Fibroblast of lung (primary cell): ENCODE results near the gene TBX4. TPM values are rescaled to one million over a fixed set of nuclear protein-coding genes. Genes with fewer than 3 reads are reported as not detected.

Experiments
- DNase-seq, 2 donors: peaks; one replicate each; pipeline versions ENCODE4 v3.0.0 to v3.0.0-alpha.2; 2010; ENCODE audit warnings: low read depth in 2 of 2
- H2AFZ ChIP-seq: 2 replicates; pipeline ENCODE4 v1.5.1; 2012; ENCODE audit warnings: low read length, control low read depth, inconsistent platforms
- H3K27ac ChIP-seq: 2 replicates; pipeline ENCODE4 v1.5.1; 2011; ENCODE audit warnings: low read length, control low read depth; ENCODE audit not compliant: insufficient read depth
- H3K27me3 ChIP-seq: 2 replicates; pipeline ENCODE4 v1.5.1; 2011; ENCODE audit warnings: mild to moderate bottlenecking, low read length; ENCODE audit not compliant: control insufficient read depth, insufficient read depth
- H3K36me3 ChIP-seq: 2 replicates; pipeline ENCODE4 v1.5.1; 2011; ENCODE audit warnings: low read length; ENCODE audit not compliant: control insufficient read depth, insufficient read depth
- H3K4me1 ChIP-seq: 2 replicates; pipeline ENCODE4 v1.5.1; 2011; ENCODE audit warnings: low read length; ENCODE audit not compliant: control insufficient read depth, insufficient read depth; ENCODE audit errors: extremely low read depth
- H3K4me2 ChIP-seq: 2 replicates; pipeline ENCODE4 v1.5.1; 2011; ENCODE audit warnings: low read length, control low read depth; ENCODE audit not compliant: insufficient read depth; ENCODE audit errors: extremely low read depth
- H3K4me3 ChIP-seq, 4 experiments: fragments of 200-600 bp in 1 of 4; sonication (generic) in 1 of 4; replicated peaks in 1 of 4; 2 replicates each; pipeline ENCODE4 v1.5.1; 2011 to 2016; ENCODE audit warnings: low read length in 4 of 4, low read depth in 3 of 4, mild to moderate bottlenecking in 3 of 4, control low read depth in 2 of 4, inconsistent platforms in 1 of 4, mixed read lengths in 1 of 4; ENCODE audit not compliant: insufficient read depth in 1 of 4; ENCODE audit errors: control extremely low read depth in 1 of 4
- H3K79me2 ChIP-seq: 2 replicates; pipeline ENCODE4 v1.5.1; 2012; ENCODE audit warnings: mild to moderate bottlenecking, low read length, inconsistent platforms; ENCODE audit not compliant: control insufficient read depth, insufficient read depth
- H3K9ac ChIP-seq: 2 replicates; pipeline ENCODE4 v1.5.1; 2011; ENCODE audit warnings: mild to moderate bottlenecking, low read length, control low read depth; ENCODE audit not compliant: insufficient read depth
- H3K9me3 ChIP-seq: 2 replicates; pipeline ENCODE4 v1.5.1; 2012; ENCODE audit warnings: low read depth, low read length; ENCODE audit not compliant: control insufficient read depth, insufficient read depth
- H4K20me1 ChIP-seq: 2 replicates; pipeline ENCODE4 v1.5.1; 2011; ENCODE audit warnings: low read length; ENCODE audit not compliant: control insufficient read depth, insufficient read depth; ENCODE audit errors: extremely low read depth
- EZH2 ChIP-seq: IDR thresholded peaks from 2 replicates; pipeline ENCODE4 v1.5.1; 2012; ENCODE audit warnings: low read length, control low read depth, mild to moderate bottlenecking; ENCODE audit errors: missing control alignments
- polyA plus RNA-seq, 2 donors: library from polyadenylated mRNA; depleted of rRNA in 1 of 2; stranded (reverse) in 1 of 2; unstranded in 1 of 2; fragments of >200 nt; gene quantifications; 2 replicates each; pipeline ENCODE4 v1.2.1, GENCODE V29; 2011 to 2012; ENCODE audit warnings: missing spikeins in 1 of 2
- total RNA-seq: library from RNA; depleted of rRNA; stranded (reverse); fragments of >200 nt; gene quantifications from 2 replicates; pipeline ENCODE4 v1.2.1, GENCODE V29; 2014
- TF ChIP-seq, protein P1 (sequence below), 2 donors: IDR thresholded peaks in 1 of 2; conservative IDR thresholded peaks in 1 of 2; 1 replicate in 1 of 2; 2 replicates in 1 of 2; pipeline ENCODE4 v1.5.1; 2011 to 2012; ENCODE audit warnings: low read length in 2 of 2, control low read depth in 1 of 2, inconsistent platforms in 1 of 2, low read depth in 1 of 2, mild to moderate bottlenecking in 1 of 2

The TBX4 gene
- total and polyA plus RNA-seq, 2 donors (not counting 1 experiment from before 2014, with no cell fraction given): 44.1 to 93.9 TPM

DNA sequence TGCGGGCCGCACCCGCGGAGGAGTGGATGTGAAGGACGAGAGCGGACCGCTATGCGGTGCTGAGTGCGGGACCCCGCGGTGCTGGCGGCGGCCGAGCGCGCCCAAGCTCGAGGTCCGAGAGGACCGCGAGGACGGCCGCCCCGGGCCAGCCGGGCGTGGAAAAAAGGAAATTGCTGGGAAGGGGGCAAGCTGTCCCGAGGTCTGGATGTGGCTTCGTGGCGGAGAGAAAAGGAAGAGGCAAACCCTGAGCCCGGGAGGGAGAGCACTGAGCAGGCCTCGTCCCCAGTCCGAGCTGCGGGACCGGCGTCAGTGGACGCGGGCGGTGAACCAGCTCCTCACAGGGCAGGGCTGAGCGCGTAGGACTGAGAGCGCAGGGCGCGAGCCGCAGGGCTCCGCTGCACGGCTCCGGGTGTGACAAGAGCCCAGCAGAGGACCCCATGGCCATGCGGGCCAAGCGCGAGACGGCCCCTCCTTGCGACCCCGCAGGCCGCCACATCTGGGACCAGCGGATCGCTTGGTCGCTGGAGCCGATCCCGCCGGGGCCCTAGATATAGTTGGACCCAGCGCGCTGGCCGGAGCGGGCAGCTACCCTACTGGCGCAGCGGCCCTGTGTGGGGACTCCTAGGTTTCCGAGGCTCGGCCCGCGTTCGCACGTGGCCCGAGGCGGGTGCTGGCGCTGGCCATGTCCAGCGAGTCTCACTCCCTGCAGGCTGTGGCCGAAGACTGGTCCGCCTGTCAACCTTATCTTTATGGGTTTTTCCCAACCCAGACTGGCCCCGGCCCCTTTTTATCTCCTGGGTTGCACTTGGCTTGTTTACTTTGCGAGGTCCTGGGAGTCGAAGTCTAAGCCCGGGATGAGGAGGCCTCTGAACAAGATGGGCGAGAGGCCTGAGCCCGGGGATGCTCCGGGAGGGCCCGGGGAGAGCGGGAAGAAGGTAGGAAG is 2.4 kb downstream of the TBX4 start:
- H3K9ac ChIP-seq: peak overlapping the region; percentile 83
- peak in 1 of 2 donors; percentile 49 for DNase-seq
- H2AFZ ChIP-seq: no peak overlapping the region
- H3K4me3 ChIP-seq: peak overlapping the region; percentile 63 to 91 (median 74)
- peak overlapping the region; percentile 96 for H3K4me2 ChIP-seq
- peak overlapping the region; percentile 93 for H3K27ac ChIP-seq
- no peaks in the 10 kb centered on the region for H3K27me3 ChIP-seq
- no peak for TF ChIP-seq EZH2
- TF ChIP-seq, protein P1, sequence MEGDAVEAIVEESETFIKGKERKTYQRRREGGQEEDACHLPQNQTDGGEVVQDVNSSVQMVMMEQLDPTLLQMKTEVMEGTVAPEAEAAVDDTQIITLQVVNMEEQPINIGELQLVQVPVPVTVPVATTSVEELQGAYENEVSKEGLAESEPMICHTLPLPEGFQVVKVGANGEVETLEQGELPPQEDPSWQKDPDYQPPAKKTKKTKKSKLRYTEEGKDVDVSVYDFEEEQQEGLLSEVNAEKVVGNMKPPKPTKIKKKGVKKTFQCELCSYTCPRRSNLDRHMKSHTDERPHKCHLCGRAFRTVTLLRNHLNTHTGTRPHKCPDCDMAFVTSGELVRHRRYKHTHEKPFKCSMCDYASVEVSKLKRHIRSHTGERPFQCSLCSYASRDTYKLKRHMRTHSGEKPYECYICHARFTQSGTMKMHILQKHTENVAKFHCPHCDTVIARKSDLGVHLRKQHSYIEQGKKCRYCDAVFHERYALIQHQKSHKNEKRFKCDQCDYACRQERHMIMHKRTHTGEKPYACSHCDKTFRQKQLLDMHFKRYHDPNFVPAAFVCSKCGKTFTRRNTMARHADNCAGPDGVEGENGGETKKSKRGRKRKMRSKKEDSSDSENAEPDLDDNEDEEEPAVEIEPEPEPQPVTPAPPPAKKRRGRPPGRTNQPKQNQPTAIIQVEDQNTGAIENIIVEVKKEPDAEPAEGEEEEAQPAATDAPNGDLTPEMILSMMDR (conservative IDR thresholded peaks at IDR 0.05 in 1 of 2, IDR thresholded peaks at IDR 0.05 in 1 of 2; ENCODE audit: low read depth in 1 of 2, low read length in 2 of 2): no peak
- peaks cover 10% of the 10 kb centered on the region for H3K36me3 ChIP-seq
- no peaks in the 10 kb centered on the region for H3K9me3 ChIP-seq
- peaks cover 18% of the 10 kb centered on the region for H3K4me1 ChIP-seq
- no peaks in the 10 kb centered on the region for H4K20me1 ChIP-seq
- H3K79me2 ChIP-seq: peaks cover 78% of the 10 kb centered on the region

DNA sequence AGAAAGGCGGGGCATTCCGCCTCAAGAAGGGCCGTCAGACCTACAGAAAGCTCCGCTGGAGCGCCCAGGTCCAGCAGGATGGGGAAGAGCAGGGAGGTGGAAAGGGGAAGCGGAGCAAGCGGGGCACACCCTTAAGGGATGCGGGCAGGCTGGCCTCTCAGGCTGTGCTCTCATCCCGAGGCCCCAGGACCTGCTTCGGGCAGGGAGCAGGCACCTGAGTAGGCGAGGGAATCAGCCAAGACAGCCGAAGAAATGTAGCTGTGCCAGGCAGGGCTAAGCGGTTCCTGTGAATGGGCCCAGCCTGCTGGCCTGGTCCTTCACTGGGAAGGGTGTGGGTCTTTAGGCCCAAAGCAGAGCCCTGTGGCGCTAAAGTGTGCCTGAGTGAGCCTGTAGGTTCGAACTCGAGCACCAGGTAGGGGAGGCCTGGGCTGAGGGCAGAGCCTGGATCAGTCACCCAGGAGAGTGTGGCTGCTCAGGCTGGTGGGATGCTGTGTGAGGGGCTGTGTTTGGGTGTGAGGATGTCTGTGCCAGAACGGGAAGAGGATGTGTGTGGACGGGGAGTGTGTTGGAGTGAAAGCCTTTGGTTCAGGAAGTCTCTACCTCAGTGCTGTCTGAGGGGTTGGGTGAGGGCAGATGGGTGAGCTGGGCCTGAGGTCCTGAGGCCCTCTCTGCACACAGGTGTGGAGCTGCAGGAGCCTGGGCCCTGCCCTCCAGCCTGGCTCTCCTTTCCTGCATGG is 3.3 kb downstream of the TBX4 start:
- Histone ChIP-seq H3K36me3 (peaks cover 10% of the 10 kb centered on the region), H3K79me2 (peaks cover 86% of the 10 kb centered on the region), H3K4me1 (peaks cover 26% of the 10 kb centered on the region), H3K9me3 (no peaks in the 10 kb centered on the region), H3K27me3 (no peaks in the 10 kb centered on the region), H3K27ac (peak overlapping the region; percentile 93), H3K4me3 (peak overlapping the region; percentile 29 to 91 (median 66)), H2AFZ (no peak overlapping the region), H3K9ac (peak overlapping the region; percentile 83), H3K4me2 (peak overlapping the region; percentile 96), H4K20me1 (no peaks in the 10 kb centered on the region)
- peak in 1 of 2 donors; percentile 37 for DNase-seq
- TF ChIP-seq, protein P1 (conservative IDR thresholded peaks at IDR 0.05 in 1 of 2, IDR thresholded peaks at IDR 0.05 in 1 of 2; ENCODE audit: low read depth in 1 of 2, low read length in 2 of 2): no peak
- TF ChIP-seq EZH2: no peak

DNA sequence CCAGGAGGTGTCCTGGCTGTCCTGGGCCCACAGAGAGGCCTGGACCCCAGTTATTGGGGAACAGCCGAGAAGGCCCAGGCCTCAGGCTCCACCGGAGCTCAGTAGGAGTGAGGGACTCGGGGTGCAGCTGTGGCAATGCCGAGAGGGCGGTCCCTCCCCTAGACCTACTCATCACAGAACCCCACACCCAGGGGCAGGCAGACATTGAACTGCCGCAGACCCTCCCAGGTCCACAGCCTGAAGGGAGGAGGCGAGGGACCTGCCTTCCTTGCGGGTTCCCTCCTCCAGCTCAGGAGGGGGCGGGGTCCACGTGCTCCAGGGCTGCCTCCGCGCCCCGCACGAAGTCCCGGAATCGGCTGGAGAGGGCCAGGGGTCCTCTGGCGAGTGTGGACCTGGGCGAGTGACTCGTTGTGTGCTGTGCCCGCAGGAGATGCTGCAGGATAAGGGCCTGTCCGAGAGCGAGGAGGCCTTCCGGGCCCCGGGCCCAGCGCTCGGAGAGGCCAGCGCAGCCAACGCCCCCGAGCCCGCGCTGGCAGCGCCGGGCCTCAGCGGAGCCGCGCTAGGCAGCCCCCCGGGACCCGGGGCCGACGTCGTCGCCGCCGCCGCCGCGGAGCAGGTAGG is 3.9 kb downstream of the TBX4 start:
- peak overlapping the region; percentile 96 for H3K4me2 ChIP-seq
- no peaks in the 10 kb centered on the region for H3K27me3 ChIP-seq
- peak overlapping the region; percentile 93 for H3K27ac ChIP-seq
- peak overlapping the region; percentile 17 to 91 (median 66) for H3K4me3 ChIP-seq
- no peak overlapping the region for H2AFZ ChIP-seq
- H3K4me1 ChIP-seq: peaks cover 26% of the 10 kb centered on the region
- H3K36me3 ChIP-seq: peaks cover 10% of the 10 kb centered on the region
- TF ChIP-seq, protein P1 (conservative IDR thresholded peaks at IDR 0.05 in 1 of 2, IDR thresholded peaks at IDR 0.05 in 1 of 2; ENCODE audit: low read depth in 1 of 2, low read length in 2 of 2): no peak
- no peak for TF ChIP-seq EZH2
- peak overlapping the region; percentile 83 for H3K9ac ChIP-seq
- peak in 1 of 2 donors; percentile 31 for DNase-seq
- H3K9me3 ChIP-seq: no peaks in the 10 kb centered on the region
- peaks cover 92% of the 10 kb centered on the region for H3K79me2 ChIP-seq
- H4K20me1 ChIP-seq: no peaks in the 10 kb centered on the region
